Karpas-422 (cell line): ENCODE measurements around the gene SERPINB7. TPM values are rescaled to one million over a fixed set of nuclear protein-coding genes. Genes with fewer than 3 reads are reported as not detected.

Source experiments
- DNase-seq: peaks from one replicate; pipeline ENCODE4 v3.0.0-alpha.2; 2015
- H2AFZ ChIP-seq: fragments of 200-600 bp; sonication (generic); 2 replicates; pipeline ENCODE4 v1.6.1; 2014; ENCODE audit warnings: antibody characterized with exemption, low read length, mixed read lengths
- H3K27ac ChIP-seq: fragments of 200-600 bp; sonication (generic); 2 replicates; pipeline ENCODE4 v1.5.1; 2014; ENCODE audit warnings: mild to moderate bottlenecking, low read length, moderate library complexity
- H3K27me3 ChIP-seq: fragments of 200-600 bp; sonication (generic); 2 replicates; pipeline ENCODE4 v1.6.1; 2014; ENCODE audit warnings: low read length, mixed read lengths
- H3K36me3 ChIP-seq: fragments of 200-600 bp; sonication (generic); 2 replicates; pipeline ENCODE4 v1.6.1; 2014; ENCODE audit warnings: low read length, mixed read lengths; ENCODE audit not compliant: insufficient read depth
- H3K4me1 ChIP-seq: fragments of 200-600 bp; sonication (generic); 2 replicates; pipeline ENCODE4 v1.6.1; 2014; ENCODE audit warnings: mild to moderate bottlenecking, low read length, mixed read lengths
- H3K4me2 ChIP-seq: fragments of 200-600 bp; sonication (generic); 2 replicates; pipeline ENCODE4 v1.6.1; 2014; ENCODE audit warnings: low read length, low read depth, mild to moderate bottlenecking; ENCODE audit not compliant: poor library complexity, severe bottlenecking
- H3K4me3 ChIP-seq: fragments of 200-600 bp; sonication (generic); 2 replicates; pipeline ENCODE4 v1.5.1; 2014; ENCODE audit warnings: mild to moderate bottlenecking, antibody characterized with exemption, low read length, mixed read lengths
- H3K79me2 ChIP-seq: fragments of 200-600 bp; sonication (generic); 2 replicates; pipeline ENCODE4 v1.6.1; 2014; ENCODE audit warnings: mild to moderate bottlenecking, low read length, mixed read lengths
- H3K9ac ChIP-seq: fragments of 200-600 bp; sonication (generic); 2 replicates; pipeline ENCODE4 v1.6.0; 2014; ENCODE audit warnings: low read length
- H3K9me2 ChIP-seq: fragments of 200-600 bp; sonication (generic), shearing (Covaris generic); replicated peaks from 2 replicates; pipeline ENCODE4 v1.6.0; 2014; ENCODE audit warnings: mild to moderate bottlenecking, low read length, moderate library complexity; ENCODE audit not compliant: insufficient read depth
- H3K9me3 ChIP-seq: fragments of 300-700, 200-600 bp; sonication (generic); 2 replicates; pipeline ENCODE4 v1.6.1; 2014; ENCODE audit warnings: low read length, mixed read lengths
- H4K20me1 ChIP-seq: fragments of 200-600 bp; sonication (generic); 2 replicates; pipeline ENCODE4 v1.6.1; 2014; ENCODE audit warnings: mild to moderate bottlenecking, antibody characterized with exemption, low read length, low read depth; ENCODE audit not compliant: insufficient read depth
- total RNA-seq: library from RNA; depleted of rRNA; stranded (reverse); fragments of >200 nt; shearing (Covaris generic); gene quantifications from 2 replicates; pipeline ENCODE4 v1.2.3, GENCODE V29; 2014; ENCODE audit warnings: low replicate concordance

The SERPINB7 gene
- total RNA-seq, 1 experiment from 2014 or later = 2.8 TPM

GRCh38 chr18:63795606-63796005 is 20.4 kb downstream of the SERPINB7 start:
- no peak overlapping the region for H3K4me2 ChIP-seq
- no peaks in the 10 kb centered on the region for H3K36me3 ChIP-seq
- no peak overlapping the region for H3K9ac ChIP-seq
- H3K79me2 ChIP-seq = no peaks in the 10 kb centered on the region
- no peak overlapping the region for H2AFZ ChIP-seq
- H3K4me1 ChIP-seq = no peaks in the 10 kb centered on the region
- H4K20me1 ChIP-seq = no peaks in the 10 kb centered on the region
- no peaks in the 10 kb centered on the region for H3K27me3 ChIP-seq
- H3K9me3 ChIP-seq = no peaks in the 10 kb centered on the region
- no peak overlapping the region for H3K4me3 ChIP-seq
- H3K9me2 ChIP-seq = no peaks in the 10 kb centered on the region
- H3K27ac ChIP-seq = no peak overlapping the region
- DNase-seq = no peak

- H3K9me2 ChIP-seq = no peaks in the 10 kb centered on the region
- no peak overlapping the region for H3K4me3 ChIP-seq
- no peaks in the 10 kb centered on the region for H3K9me3 ChIP-seq
- H3K36me3 ChIP-seq = no peaks in the 10 kb centered on the region
- H4K20me1 ChIP-seq = no peaks in the 10 kb centered on the region
- no peak overlapping the region for H3K9ac ChIP-seq
- no peak overlapping the region for H3K27ac ChIP-seq
- H3K4me1 ChIP-seq = no peaks in the 10 kb centered on the region
- no peak overlapping the region for H3K4me2 ChIP-seq
- no peak for DNase-seq
- no peaks in the 10 kb centered on the region for H3K27me3 ChIP-seq
- no peak overlapping the region for H2AFZ ChIP-seq
- no peaks in the 10 kb centered on the region for H3K79me2 ChIP-seq
These were observed 24.0 kb downstream of the SERPINB7 start for GRCh38 chr18:63799189-63799588.

GRCh38 chr18:63801343-63801742 is 26.1 kb downstream of the SERPINB7 start:
- H3K27me3 ChIP-seq = no peaks in the 10 kb centered on the region
- no peak overlapping the region for H3K4me2 ChIP-seq
- H3K9me2 ChIP-seq = no peaks in the 10 kb centered on the region
- no peaks in the 10 kb centered on the region for H3K36me3 ChIP-seq
- no peaks in the 10 kb centered on the region for H3K79me2 ChIP-seq
- no peak for DNase-seq
- no peaks in the 10 kb centered on the region for H3K4me1 ChIP-seq
- no peaks in the 10 kb centered on the region for H3K9me3 ChIP-seq
- no peak overlapping the region for H2AFZ ChIP-seq
- no peak overlapping the region for H3K27ac ChIP-seq
- no peaks in the 10 kb centered on the region for H4K20me1 ChIP-seq
- no peak overlapping the region for H3K9ac ChIP-seq
- H3K4me3 ChIP-seq = no peak overlapping the region

- no peaks in the 10 kb centered on the region for H3K9me3 ChIP-seq
- no peak for DNase-seq
- H3K9ac ChIP-seq = no peak overlapping the region
- H3K4me2 ChIP-seq = no peak overlapping the region
- H3K4me1 ChIP-seq = no peaks in the 10 kb centered on the region
- H3K9me2 ChIP-seq = no peaks in the 10 kb centered on the region
- no peaks in the 10 kb centered on the region for H4K20me1 ChIP-seq
- no peaks in the 10 kb centered on the region for H3K27me3 ChIP-seq
- no peak overlapping the region for H3K4me3 ChIP-seq
- H3K36me3 ChIP-seq = no peaks in the 10 kb centered on the region
- no peak overlapping the region for H3K27ac ChIP-seq
- H3K79me2 ChIP-seq = no peaks in the 10 kb centered on the region
- no peak overlapping the region for H2AFZ ChIP-seq
These were observed 32.9 kb downstream of the SERPINB7 start for GRCh38 chr18:63808125-63808524.

- H3K4me1 ChIP-seq = no peaks in the 10 kb centered on the region
- no peak overlapping the region for H2AFZ ChIP-seq
- no peak overlapping the region for H3K9ac ChIP-seq
- no peak overlapping the region for H3K27ac ChIP-seq
- H3K36me3 ChIP-seq = no peaks in the 10 kb centered on the region
- no peak overlapping the region for H3K4me2 ChIP-seq
- no peak overlapping the region for H3K4me3 ChIP-seq
- no peaks in the 10 kb centered on the region for H3K79me2 ChIP-seq
- H3K9me2 ChIP-seq = no peaks in the 10 kb centered on the region
- DNase-seq = no peak
- H4K20me1 ChIP-seq = no peaks in the 10 kb centered on the region
- H3K9me3 ChIP-seq = no peaks in the 10 kb centered on the region
- no peaks in the 10 kb centered on the region for H3K27me3 ChIP-seq
These were observed 42.3 kb downstream of the SERPINB7 start for GRCh38 chr18:63817441-63818051.

GRCh38 chr18:63818212-63818611 is 43.0 kb downstream of the SERPINB7 start:
- no peak overlapping the region for H3K4me3 ChIP-seq
- H3K27ac ChIP-seq = no peak overlapping the region
- no peaks in the 10 kb centered on the region for H4K20me1 ChIP-seq
- H3K9me3 ChIP-seq = no peaks in the 10 kb centered on the region
- H3K4me2 ChIP-seq = no peak overlapping the region
- no peaks in the 10 kb centered on the region for H3K36me3 ChIP-seq
- DNase-seq = no peak
- H3K4me1 ChIP-seq = no peaks in the 10 kb centered on the region
- H2AFZ ChIP-seq = no peak overlapping the region
- H3K9ac ChIP-seq = no peak overlapping the region
- H3K27me3 ChIP-seq = no peaks in the 10 kb centered on the region
- H3K9me2 ChIP-seq = no peaks in the 10 kb centered on the region
- H3K79me2 ChIP-seq = no peaks in the 10 kb centered on the region

GRCh38 chr18:63819786-63820185 is 44.6 kb downstream of the SERPINB7 start:
- Histone ChIP-seq H3K79me2 (no peaks in the 10 kb centered on the region), H4K20me1 (no peaks in the 10 kb centered on the region), H3K9me3 (no peaks in the 10 kb centered on the region), H3K9me2 (no peaks in the 10 kb centered on the region), H3K4me2 (no peak overlapping the region), H3K27me3 (no peaks in the 10 kb centered on the region), H3K4me3 (no peak overlapping the region), H3K27ac (no peak overlapping the region), H2AFZ (no peak overlapping the region), H3K36me3 (no peaks in the 10 kb centered on the region), H3K9ac (no peak overlapping the region), H3K4me1 (no peaks in the 10 kb centered on the region)
- DNase-seq = no peak

DNA sequence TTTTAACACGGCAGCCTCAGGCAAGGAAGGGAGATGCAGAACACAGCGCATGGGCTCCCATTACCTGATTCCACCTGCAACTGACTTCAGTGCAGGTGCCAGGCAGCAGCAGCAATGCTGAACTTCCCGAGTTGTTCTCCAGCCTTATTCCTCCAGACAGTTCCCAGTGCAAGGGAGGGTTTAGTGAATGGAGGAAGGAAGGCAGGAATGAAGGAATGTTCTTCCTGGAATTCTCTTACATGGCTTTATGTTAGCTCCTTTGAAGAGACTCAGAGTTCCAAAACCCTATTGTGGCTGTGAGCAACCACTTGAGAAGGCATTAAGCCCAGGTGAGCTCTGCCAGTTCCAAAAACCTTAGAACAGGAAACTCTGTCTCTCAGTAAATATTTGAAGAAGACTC is 45.5 kb downstream of the SERPINB7 start:
- H3K4me2 ChIP-seq = no peak overlapping the region
- H4K20me1 ChIP-seq = no peaks in the 10 kb centered on the region
- H3K9ac ChIP-seq = no peak overlapping the region
- H3K27ac ChIP-seq = no peak overlapping the region
- no peaks in the 10 kb centered on the region for H3K9me3 ChIP-seq
- no peak overlapping the region for H3K4me3 ChIP-seq
- H2AFZ ChIP-seq = no peak overlapping the region
- no peaks in the 10 kb centered on the region for H3K36me3 ChIP-seq
- no peaks in the 10 kb centered on the region for H3K79me2 ChIP-seq
- no peak for DNase-seq
- H3K27me3 ChIP-seq = no peaks in the 10 kb centered on the region
- H3K9me2 ChIP-seq = no peaks in the 10 kb centered on the region
- no peaks in the 10 kb centered on the region for H3K4me1 ChIP-seq
